C4-2B (cell line): ENCODE data around the gene SSH2.
A peak's percentile ranks its signal among the peaks of the same experiment; 100 is the strongest.
"Not testable (repeated sequence)": the region's sequence is repeated elsewhere in the genome, so short reads cannot be mapped to it uniquely, and the experiment has no call there.

ENCODE experiments used
- H3K27ac ChIP-seq: fragments of 450-650 bp; 2 replicates; pipeline ENCODE4 v1.5.1; 2017
- CTCF ChIP-seq: fragments of 450-650 bp; conservative IDR thresholded peaks from 2 replicates; pipeline ENCODE4 v1.5.1; 2017; ENCODE audit warnings: mild to moderate bottlenecking
- ZFX ChIP-seq: fragments of 450-650 bp; IDR thresholded peaks from 2 replicates; pipeline ENCODE4 v1.6.1; 2017

Gene SSH2

GRCh38 chr17:29906969-29907368 lies 23.1 kb downstream of the SSH2 start:
- H3K27ac ChIP-seq = no peak overlapping the region
- TF ChIP-seq ZFX (no peak), CTCF (no peak)

- TF ChIP-seq ZFX (no peak), CTCF (no peak)
- peak overlapping the region; percentile 1; the same call in 1 of the 2 replicates for H3K27ac ChIP-seq
These were observed 24.2 kb downstream of the SSH2 start for GRCh38 chr17:29905879-29906167.

- TF ChIP-seq CTCF (no peak), ZFX (no peak)
- peak overlapping the region; percentile 1; the same call in 1 of the 2 replicates for H3K27ac ChIP-seq
These were observed 24.7 kb downstream of the SSH2 start for GRCh38 chr17:29905086-29905878.

- TF ChIP-seq CTCF = no peak
- no peak for TF ChIP-seq ZFX
- H3K27ac ChIP-seq = no peak overlapping the region
These were observed 26.6 kb downstream of the SSH2 start for GRCh38 chr17:29903471-29903870.

- not testable (repeated sequence) for H3K27ac ChIP-seq
These were observed 32.9 kb downstream of the SSH2 start for GRCh38 chr17:29897136-29897535.

GRCh38 chr17:29892201-29892600 lies 37.8 kb downstream of the SSH2 start:
- no peak for TF ChIP-seq CTCF
- no peak for TF ChIP-seq ZFX
- H3K27ac ChIP-seq = no peak overlapping the region

GRCh38 chr17:29891131-29891530 lies 38.9 kb downstream of the SSH2 start:
- TF ChIP-seq ZFX (no peak), CTCF (no peak)

GRCh38 chr17:29885031-29885640 lies 44.9 kb downstream of the SSH2 start:
- TF ChIP-seq ZFX (no peak), CTCF (no peak)
- no peak overlapping the region for H3K27ac ChIP-seq

More at GRCh38 chr17:29891131-29891530, 38.9 kb downstream of the SSH2 start:
- H3K27ac ChIP-seq = no peak overlapping the region
